HUDEP-2 (cell line): ENCODE data around the gene ZNF619.
"Not testable (repeated sequence)": the region's sequence is repeated elsewhere in the genome, so short reads cannot be mapped to it uniquely, and the experiment has no call there.

Source experiments
- DNase-seq, 76 experiments: peaks; one replicate each; lab custom pipeline; 2025; ENCODE audit not compliant: unreplicated experiment in 76 of 76; lab: John Stamatoyannopoulos, UW

The ZNF619 gene

DNA sequence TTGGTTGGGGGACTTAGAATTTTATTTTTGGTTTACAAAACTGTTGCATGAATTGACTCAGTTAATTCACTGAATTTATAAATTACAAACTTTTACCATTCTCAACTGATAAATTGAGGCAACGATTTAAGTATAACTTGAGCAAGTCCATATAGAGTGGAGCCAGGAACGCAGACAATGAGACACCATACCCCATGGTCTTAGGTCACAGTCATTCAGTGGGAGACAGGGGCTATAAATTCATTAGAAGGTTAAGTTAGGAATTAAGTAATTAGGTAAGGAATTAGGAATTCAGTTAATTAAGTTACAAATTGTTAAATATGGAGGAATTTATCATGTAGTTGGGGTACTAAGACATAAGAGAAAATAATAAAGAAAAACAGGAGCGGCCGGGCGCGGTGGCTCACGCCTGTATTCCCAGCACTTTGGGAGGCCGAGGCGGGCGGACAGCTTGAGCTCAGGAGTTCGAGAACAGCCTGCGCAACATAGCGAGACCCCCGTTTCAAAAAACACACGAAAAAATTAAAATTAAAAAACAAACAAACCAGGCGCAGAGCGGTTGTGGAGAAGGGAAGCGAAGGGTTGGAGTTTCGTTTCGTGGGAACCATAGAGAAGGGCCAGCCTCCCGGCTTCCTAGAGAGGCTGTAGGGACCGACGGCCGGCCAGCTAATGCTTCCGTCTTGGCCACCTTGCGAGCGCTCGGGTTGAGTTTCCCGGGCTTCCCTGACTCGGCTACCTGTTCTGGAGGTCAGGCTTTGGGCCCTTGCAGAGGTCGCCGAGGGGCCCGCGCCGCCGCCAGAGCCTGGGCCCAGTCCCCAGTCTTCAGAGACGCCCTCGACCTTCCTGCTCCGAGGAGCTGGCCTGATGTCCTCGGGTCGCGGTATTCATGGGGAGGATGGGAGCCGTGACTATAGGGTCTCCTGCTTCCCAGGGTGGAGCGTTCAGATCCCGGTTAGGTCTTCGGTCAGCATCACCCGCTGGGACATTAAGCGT, at the start of gene ZNF619:
Gene ZNF619 (plus strand): TSS at position 645 of the 993 bp plus-strand sequence. CDS start 858 bp downstream, outside the sequence.
- DNase-seq: peak in 71 of 76 experiments; percentile 4 to 69 (median 42)

- no peak for DNase-seq
These were observed 44.1 kb upstream of the ZNF619 start for GRCh38 chr3:40432793-40433192.

DNA sequence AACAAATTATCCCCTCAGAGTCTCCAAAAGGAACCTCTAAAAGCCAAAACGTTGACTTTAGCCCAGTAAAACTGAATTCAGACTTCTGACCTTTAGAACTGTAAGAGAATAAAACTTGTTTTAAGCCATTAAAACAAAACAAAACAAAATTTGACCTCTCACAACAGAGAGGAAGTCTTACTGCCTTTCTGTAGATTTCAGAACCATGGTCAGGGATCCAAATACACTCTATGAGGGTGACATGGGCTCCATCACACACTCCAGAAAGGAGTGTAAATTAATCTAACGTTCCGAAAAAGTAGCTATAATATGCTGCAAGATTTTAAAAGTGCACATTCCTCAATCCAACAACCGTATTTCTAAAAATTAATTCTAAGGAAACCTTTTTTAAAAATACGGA, 39.0 kb upstream of the ZNF619 start:
- DNase-seq: no peak

- no peak for DNase-seq
These were observed 31.9 kb upstream of the ZNF619 start for GRCh38 chr3:40445062-40445461.

GRCh38 chr3:40445880-40446279, 31.0 kb upstream of the ZNF619 start:
- DNase-seq: no peak

- DNase-seq: no peak
These were observed 26.5 kb upstream of the ZNF619 start for GRCh38 chr3:40450438-40450837.

DNA sequence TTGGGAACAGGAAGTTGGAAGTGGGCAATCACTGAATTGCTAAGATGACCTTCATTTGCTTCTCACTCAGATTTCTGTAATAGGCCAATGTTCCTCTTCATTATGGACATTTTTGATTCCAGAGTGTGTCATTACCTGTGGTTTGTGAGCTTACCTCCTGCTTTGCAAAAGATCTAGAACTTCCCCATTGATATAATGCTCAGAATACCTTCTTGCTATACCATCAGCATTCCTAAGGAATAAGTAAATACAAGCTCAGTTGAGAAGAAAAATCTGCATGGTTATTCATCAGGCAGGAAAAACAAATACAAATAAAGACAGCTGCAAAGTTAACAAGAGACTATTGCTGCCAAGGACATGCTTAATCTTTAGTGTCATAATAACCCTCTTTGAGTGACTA, 25.4 kb upstream of the ZNF619 start:
- no peak for DNase-seq

GRCh38 chr3:40452057-40452456, 24.9 kb upstream of the ZNF619 start:
- DNase-seq: no peak

- DNase-seq: peak in 1 of 76 experiments; percentile 26
These were observed 24.4 kb upstream of the ZNF619 start for GRCh38 chr3:40452562-40452875.

- DNase-seq: peak in 75 of 76 experiments; percentile 74 to 98 (median 95)
These were observed 23.8 kb upstream of the ZNF619 start for GRCh38 chr3:40452876-40453730.

DNA sequence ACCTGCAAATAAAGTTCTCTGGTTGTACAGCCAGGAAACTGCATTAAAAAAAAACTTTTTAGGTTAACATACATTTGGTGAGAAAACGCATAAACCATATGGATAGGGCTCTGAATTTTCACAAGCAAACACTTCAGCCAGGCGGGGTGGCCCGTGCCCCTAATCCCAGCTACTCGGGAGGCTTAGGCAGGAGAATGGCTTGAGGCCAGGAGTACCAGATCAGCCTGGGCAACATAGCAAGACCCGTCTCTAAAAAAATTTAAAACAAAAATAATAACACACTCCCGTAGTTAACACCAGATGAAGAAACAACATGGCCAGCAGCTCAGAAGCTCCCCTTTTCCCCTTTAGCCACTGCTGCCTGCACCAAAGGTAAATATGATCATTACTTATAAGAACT, 23.0 kb upstream of the ZNF619 start:
- DNase-seq: no peak

GRCh38 chr3:40455328-40455727, 21.6 kb upstream of the ZNF619 start:
- no peak for DNase-seq

DNA sequence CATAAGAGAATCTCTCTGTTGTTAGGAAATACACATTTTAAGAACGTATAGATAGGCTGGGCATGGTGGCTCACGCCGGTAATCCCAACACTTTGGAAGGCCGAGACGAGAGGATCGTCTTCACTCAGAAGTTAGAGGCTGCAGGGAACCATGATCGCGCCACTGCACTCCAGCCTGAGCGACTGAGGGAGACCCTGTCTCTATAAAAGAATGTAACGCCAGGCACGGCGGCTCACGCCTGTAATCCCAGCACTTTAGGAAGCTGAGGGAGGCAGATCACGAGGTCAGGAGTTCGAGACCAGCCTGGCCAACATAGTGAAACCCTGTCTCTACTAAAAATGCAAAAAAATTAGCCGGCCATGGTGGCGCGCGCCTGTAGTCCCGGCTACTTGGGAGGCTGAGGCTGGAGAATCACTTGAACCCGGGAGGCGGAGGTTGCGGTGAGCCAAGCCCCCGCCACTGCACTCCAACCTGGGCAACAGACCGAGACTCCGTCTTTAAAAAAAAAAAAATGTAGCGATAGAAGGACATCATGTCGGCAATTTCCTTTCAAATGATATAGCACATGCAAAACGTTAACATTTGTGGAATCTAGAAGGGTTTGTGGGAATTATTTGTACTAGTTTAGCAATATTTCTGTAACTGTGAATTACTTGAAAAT, 20.5 kb upstream of the ZNF619 start:
- no peak for DNase-seq

DNA sequence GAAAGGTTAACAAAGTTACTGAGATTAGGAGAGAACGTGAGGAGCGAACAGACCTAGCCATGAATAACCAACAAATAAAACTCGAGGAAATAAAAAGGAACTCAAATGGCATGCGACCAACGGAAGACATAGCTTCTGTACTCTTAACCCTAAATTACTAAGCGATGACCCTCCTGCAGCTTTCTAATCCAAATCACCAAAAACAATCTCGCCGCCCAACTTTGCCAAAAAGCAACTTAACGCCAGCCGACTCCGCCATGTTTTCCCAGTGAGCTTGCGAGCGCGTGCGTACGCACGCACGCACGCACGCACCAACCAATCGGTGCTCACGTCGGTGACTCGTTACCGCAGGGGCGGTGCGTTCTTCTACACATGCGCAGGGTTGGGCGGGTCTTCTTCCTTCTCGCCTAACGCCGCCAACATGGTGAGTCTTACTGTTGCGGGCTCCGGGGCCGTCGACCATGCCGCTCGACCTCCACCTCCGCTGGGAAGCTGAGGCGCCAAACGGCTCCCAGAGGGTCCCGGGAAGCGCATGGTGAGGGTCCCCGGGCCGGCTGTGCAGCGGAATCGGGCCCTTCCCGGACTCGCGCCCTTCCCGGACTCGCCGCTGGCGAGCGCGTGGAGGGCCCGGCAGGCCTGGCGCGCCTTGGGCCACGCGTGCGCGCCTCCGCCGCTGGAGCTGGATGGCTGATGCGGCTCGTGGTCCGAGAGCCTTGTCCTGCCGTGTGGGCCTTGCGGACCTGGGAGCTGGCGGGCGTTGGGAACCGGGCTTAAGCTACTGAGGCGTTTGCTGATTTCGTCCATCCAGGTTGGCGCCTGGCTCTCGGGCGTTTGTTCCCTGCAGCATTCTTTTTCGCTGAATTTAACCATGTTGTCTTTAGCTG, 19.7 kb upstream of the ZNF619 start, which contains the start of gene RPL14:
Gene RPL14 (plus strand): TSS at position 400 of the 884 bp plus-strand sequence. CDS start 133 bp downstream, at position 533.
- DNase-seq: peak in 75 of 76 experiments; percentile 35 to 94 (median 88)

- DNase-seq: no peak
These were observed 18.4 kb upstream of the ZNF619 start for GRCh38 chr3:40458473-40458872.

DNA sequence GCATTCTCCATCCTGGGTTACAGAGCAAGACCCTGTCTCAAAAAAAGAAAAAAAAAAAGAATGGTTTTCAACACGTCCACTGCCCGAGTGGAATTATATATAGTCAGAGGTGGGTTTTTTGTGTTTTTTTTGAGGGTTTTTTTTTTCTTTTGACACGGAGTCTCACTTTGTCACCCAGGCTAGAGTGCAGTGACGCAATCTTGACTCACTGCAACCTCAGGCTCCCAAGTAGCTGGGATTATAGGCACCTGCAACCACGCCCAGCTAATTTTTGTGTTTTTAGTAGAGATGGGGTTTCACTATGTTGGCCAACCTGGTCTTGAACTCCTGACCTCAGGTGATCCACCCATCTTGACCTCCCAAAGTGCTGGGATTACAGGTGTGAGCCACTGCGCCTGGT, 16.4 kb upstream of the ZNF619 start:
- DNase-seq: not testable (repeated sequence)

- no peak for DNase-seq
These were observed 15.8 kb upstream of the ZNF619 start for GRCh38 chr3:40461161-40461560.

- DNase-seq: not testable (repeated sequence)
These were observed 14.1 kb upstream of the ZNF619 start for GRCh38 chr3:40462838-40463237.

DNA sequence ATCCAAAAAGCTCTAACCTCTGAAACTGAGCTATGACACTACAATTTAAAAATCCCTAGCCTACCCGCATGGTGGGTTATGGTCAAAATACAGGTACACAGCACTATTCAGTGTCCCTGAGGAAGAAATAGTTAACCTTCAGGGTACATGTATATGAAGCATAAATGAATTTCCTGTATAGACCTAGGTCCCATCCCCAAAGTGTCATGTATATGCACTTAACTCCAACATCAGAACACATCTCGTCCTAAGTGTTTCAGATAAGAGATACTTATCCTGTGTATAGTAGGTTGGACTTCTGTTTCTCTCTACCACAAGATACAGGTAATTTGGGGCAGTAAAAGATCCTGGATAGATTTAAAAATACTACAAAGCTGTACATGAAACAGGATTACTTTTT, 13.3 kb upstream of the ZNF619 start:
- DNase-seq: no peak
